Colonic mucosa (tissue), 4 donors: ENCODE results near the gene PPBP. TPM values are rescaled to one million over a fixed set of nuclear protein-coding genes. Genes with fewer than 3 reads are reported as not detected.

ENCODE experiments used
- DNase-seq: peaks from one replicate; pipeline ENCODE4 v3.0.0-alpha.2; 2020
- H3K27ac ChIP-seq: fragments of 200-600 bp; one replicate; pipeline ENCODE4 v1.8.0; 2021
- H3K27me3 ChIP-seq: fragments of 200-600 bp; one replicate; pipeline ENCODE4 v1.8.0; 2021
- H3K36me3 ChIP-seq: fragments of 200-600 bp; one replicate; pipeline ENCODE4 v1.8.0; 2021
- H3K4me1 ChIP-seq: fragments of 200-600 bp; one replicate; pipeline ENCODE4 v1.8.0; 2021; ENCODE audit warnings: mild to moderate bottlenecking
- H3K4me3 ChIP-seq: fragments of 200-600 bp; one replicate; pipeline ENCODE4 v1.8.0; 2021
- H3K9ac ChIP-seq, 2 donors: one replicate each; pipeline ENCODE4 v1.7.0; 2013; ENCODE audit warnings: control low read depth in 2 of 2, low read depth in 2 of 2, low read length in 2 of 2
- H3K9me3 ChIP-seq: fragments of 200-600 bp; one replicate; pipeline ENCODE4 v1.8.0; 2021
- CTCF ChIP-seq: fragments of 200-600 bp; IDR thresholded peaks from one replicate; pipeline ENCODE4 v1.8.0; 2022; ENCODE audit warnings: antibody characterized with exemption, mild to moderate bottlenecking
- intact Hi-C: fragments of 100-400 bp; cut with DNase I; formaldehyde crosslinking; loops from one replicate; pipeline ENCODE4 v1.14.1; 2022
- total RNA-seq, 2 donors: library from RNA; stranded (reverse); fragmentation: NEBNext Ultra II Directional in 1 of 2; extraction: Animal tissue kit (Norgen Biotek cat#: 25700) in 1 of 2; gene quantifications; one replicate each; pipeline ENCODE4 v1.2.1, GENCODE V29; 2021
- donor health status: healthy.
- donor health status: DM: no; HTN: no; CAD: no.
- donor health status: DM: no; HTN: no; CAD: no.

Gene PPBP
- total RNA-seq, 2 donors from 2014 or later = not detected

- H3K27ac ChIP-seq = no peak within 1 kb of the TSS
- H3K36me3 ChIP-seq = no peaks in the 10 kb centered on the region
- H3K4me1 ChIP-seq = no peaks in the 10 kb centered on the region
- no peak for DNase-seq
- H3K9me3 ChIP-seq = no peaks in the 10 kb centered on the region
- no peak within 1 kb of the TSS for H3K4me3 ChIP-seq
- no peak for TF ChIP-seq CTCF
- no peak within 1 kb of the TSS for H3K9ac ChIP-seq
- intact Hi-C loops = no loop called here
- no peaks in the 10 kb centered on the region for H3K27me3 ChIP-seq
Measured at GRCh38 chr4:73998040-73999011, 10.3 kb upstream of the PPBP start, which contains the start of gene CXCL5. Gene CXCL5, minus strand, starts transcription at chr4:73998677. Its CDS starts 96 bp downstream, at chr4:73998581.

GRCh38 chr4:73992050-73992449 lies 4.1 kb upstream of the PPBP start:
- no peaks in the 10 kb centered on the region for H3K27me3 ChIP-seq
- TF ChIP-seq CTCF = no peak
- H3K27ac ChIP-seq = no peak overlapping the region
- H3K9me3 ChIP-seq = no peaks in the 10 kb centered on the region
- H3K4me3 ChIP-seq = no peak overlapping the region
- no peaks in the 10 kb centered on the region for H3K4me1 ChIP-seq
- no peak for DNase-seq
- H3K36me3 ChIP-seq = no peaks in the 10 kb centered on the region
- no peak overlapping the region for H3K9ac ChIP-seq
- intact Hi-C loops = no loop called here

GRCh38 chr4:73991742-73992000 lies 3.7 kb upstream of the PPBP start:
- no peaks in the 10 kb centered on the region for H3K9me3 ChIP-seq
- H3K36me3 ChIP-seq = no peaks in the 10 kb centered on the region
- no peak overlapping the region for H3K4me3 ChIP-seq
- no peak for DNase-seq
- no peak overlapping the region for H3K9ac ChIP-seq
- intact Hi-C loops = no loop called here
- TF ChIP-seq CTCF = no peak
- no peaks in the 10 kb centered on the region for H3K27me3 ChIP-seq
- no peak overlapping the region for H3K27ac ChIP-seq
- H3K4me1 ChIP-seq = no peaks in the 10 kb centered on the region

GRCh38 chr4:73990988-73991741 lies 3.2 kb upstream of the PPBP start:
- TF ChIP-seq CTCF = no peak
- DNase-seq = no peak
- Histone ChIP-seq H3K9ac (no peak overlapping the region), H3K9me3 (no peaks in the 10 kb centered on the region), H3K4me3 (no peak overlapping the region), H3K36me3 (no peaks in the 10 kb centered on the region), H3K4me1 (no peaks in the 10 kb centered on the region), H3K27me3 (no peaks in the 10 kb centered on the region), H3K27ac (no peak overlapping the region)
- intact Hi-C loops = no loop called here

- no peak overlapping the region for H3K27ac ChIP-seq
- intact Hi-C loops = no loop called here
- DNase-seq = no peak
- TF ChIP-seq CTCF = no peak
- H3K9me3 ChIP-seq = no peaks in the 10 kb centered on the region
- H3K27me3 ChIP-seq = no peaks in the 10 kb centered on the region
- H3K9ac ChIP-seq = no peak overlapping the region
- no peaks in the 10 kb centered on the region for H3K4me1 ChIP-seq
- H3K4me3 ChIP-seq = no peak overlapping the region
- no peaks in the 10 kb centered on the region for H3K36me3 ChIP-seq
Measured at GRCh38 chr4:73989928-73990327, 1.9 kb upstream of the PPBP start.
